ENCODE measurements around the gene SPEM1.

DNA sequence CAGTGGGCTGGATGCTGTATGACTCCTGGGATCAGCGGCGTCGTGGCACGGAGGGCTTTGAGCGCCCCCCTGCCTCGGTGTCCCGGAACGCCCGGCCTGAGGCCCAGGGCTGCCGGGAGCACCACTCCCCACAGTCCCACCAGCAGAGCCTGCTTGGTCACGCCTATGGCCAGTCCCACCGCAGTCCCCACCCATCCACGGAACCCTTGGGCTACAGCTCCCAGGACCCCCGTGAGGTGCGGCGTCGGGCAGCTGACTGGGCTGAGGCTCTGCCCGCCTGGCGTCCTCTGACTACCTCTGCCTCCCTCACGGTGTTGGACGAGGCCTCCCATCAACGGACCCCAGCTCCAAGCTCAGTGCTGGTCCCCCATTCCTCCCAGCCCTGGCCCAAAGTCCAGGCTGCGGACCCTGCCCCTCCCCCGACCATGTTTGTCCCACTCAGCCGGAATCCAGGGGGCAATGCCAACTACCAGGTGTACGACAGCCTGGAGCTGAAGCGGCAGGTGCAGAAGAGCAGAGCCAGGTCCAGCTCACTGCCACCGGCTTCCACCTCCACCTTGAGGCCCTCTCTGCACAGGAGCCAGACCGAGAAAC, 6.9 kb downstream of the SPEM1 start:
- TF ChIP-seq, protein P1, sequence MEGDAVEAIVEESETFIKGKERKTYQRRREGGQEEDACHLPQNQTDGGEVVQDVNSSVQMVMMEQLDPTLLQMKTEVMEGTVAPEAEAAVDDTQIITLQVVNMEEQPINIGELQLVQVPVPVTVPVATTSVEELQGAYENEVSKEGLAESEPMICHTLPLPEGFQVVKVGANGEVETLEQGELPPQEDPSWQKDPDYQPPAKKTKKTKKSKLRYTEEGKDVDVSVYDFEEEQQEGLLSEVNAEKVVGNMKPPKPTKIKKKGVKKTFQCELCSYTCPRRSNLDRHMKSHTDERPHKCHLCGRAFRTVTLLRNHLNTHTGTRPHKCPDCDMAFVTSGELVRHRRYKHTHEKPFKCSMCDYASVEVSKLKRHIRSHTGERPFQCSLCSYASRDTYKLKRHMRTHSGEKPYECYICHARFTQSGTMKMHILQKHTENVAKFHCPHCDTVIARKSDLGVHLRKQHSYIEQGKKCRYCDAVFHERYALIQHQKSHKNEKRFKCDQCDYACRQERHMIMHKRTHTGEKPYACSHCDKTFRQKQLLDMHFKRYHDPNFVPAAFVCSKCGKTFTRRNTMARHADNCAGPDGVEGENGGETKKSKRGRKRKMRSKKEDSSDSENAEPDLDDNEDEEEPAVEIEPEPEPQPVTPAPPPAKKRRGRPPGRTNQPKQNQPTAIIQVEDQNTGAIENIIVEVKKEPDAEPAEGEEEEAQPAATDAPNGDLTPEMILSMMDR (IDR thresholded peaks at IDR 0.05): no peak
- TF ChIP-seq POLR2A (IDR thresholded peaks at IDR 0.05) (no peak), EP300 (IDR thresholded peaks at IDR 0.05) (no peak)

Measured in gastroesophageal sphincter (tissue), 3 donors.